ENCODE data around the gene ABCC4. TPM values are rescaled to one million over a fixed set of nuclear protein-coding genes. Genes with fewer than 3 reads are reported as not detected.

Gene ABCC4
- total RNA-seq, 1 experiment from 2014 or later = 17.0 TPM

- POLR2A ChIA-PET (ENCODE audit: unreplicated experiment) = no interaction called here
- BruUV-seq (replicated peaks) = no TSS peak
- TF ChIP-seq CTCF (conservative IDR thresholded peaks at IDR 0.05) (no peak), EZH2 (IDR thresholded peaks at IDR 0.05; ENCODE audit: low read depth) (no peak)
These were observed 116.9 kb downstream of the ABCC4 start for GRCh38 chr13:95184317-95184716.

GRCh38 chr13:95182570-95183265 lies 118.5 kb downstream of the ABCC4 start:
- Histone ChIP-seq H3F3A (ENCODE audit: insufficient read depth, low read depth) (no peaks in the 10 kb centered on the region), H3K9me3 (ENCODE audit: insufficient read depth, low read depth) (no peaks in the 10 kb centered on the region), H3K9me2 (ENCODE audit: insufficient read depth) (no peaks in the 10 kb centered on the region), H3K4me1 (replicated peaks; ENCODE audit: insufficient read depth) (no peaks in the 10 kb centered on the region), H3K79me2 (ENCODE audit: low read depth) (no peaks in the 10 kb centered on the region), H3K27me3 (ENCODE audit: insufficient read depth, low read depth) (no peaks in the 10 kb centered on the region), H3K36me3 (ENCODE audit: low read depth) (no peaks in the 10 kb centered on the region), H4K20me1 (ENCODE audit: insufficient read depth) (no peaks in the 10 kb centered on the region), H3K27ac (no peak overlapping the region), H3K4me2 (no peak overlapping the region), H3K4me3 (no peak overlapping the region), H2AFZ (no peak overlapping the region)
- no TSS peak for BruUV-seq (replicated peaks)
- POLR2A ChIA-PET (ENCODE audit: unreplicated experiment) = interaction anchor here (0.5 kb wide), 1 partner anchor 91 kb away, joined by 3 read pairs; no protein-coding TSS in a partner anchor
- no peak for DNase-seq
- CTCF ChIA-PET = no interaction called here
- TF ChIP-seq EZH2 (IDR thresholded peaks at IDR 0.05; ENCODE audit: low read depth) = no peak
- no peak for TF ChIP-seq CTCF (conservative IDR thresholded peaks at IDR 0.05)
- intact Hi-C loops (cut with micrococcal nuclease; ENCODE audit: unreplicated experiment) = no loop called here

More at GRCh38 chr13:95184317-95184716, 116.9 kb downstream of the ABCC4 start:
- CTCF ChIA-PET = no interaction called here
- Histone ChIP-seq H3K4me2 (no peak overlapping the region), H3K9me2 (ENCODE audit: insufficient read depth) (no peaks in the 10 kb centered on the region), H2AFZ (no peak overlapping the region), H4K20me1 (ENCODE audit: insufficient read depth) (no peaks in the 10 kb centered on the region), H3K4me3 (no peak overlapping the region), H3K27me3 (ENCODE audit: insufficient read depth, low read depth) (no peaks in the 10 kb centered on the region), H3K36me3 (ENCODE audit: low read depth) (no peaks in the 10 kb centered on the region), H3K79me2 (ENCODE audit: low read depth) (no peaks in the 10 kb centered on the region), H3K4me1 (replicated peaks; ENCODE audit: insufficient read depth) (no peaks in the 10 kb centered on the region), H3F3A (ENCODE audit: insufficient read depth, low read depth) (no peaks in the 10 kb centered on the region), H3K9me3 (ENCODE audit: insufficient read depth, low read depth) (no peaks in the 10 kb centered on the region), H3K27ac (no peak overlapping the region)
- intact Hi-C loops (cut with micrococcal nuclease; ENCODE audit: unreplicated experiment) = no loop called here
- no peak for DNase-seq

GRCh38 chr13:95181586-95181985 lies 119.7 kb downstream of the ABCC4 start:
- no peaks in the 10 kb centered on the region for H3K9me3 ChIP-seq (ENCODE audit: insufficient read depth, low read depth)
- no peak overlapping the region for H2AFZ ChIP-seq
- H3K4me2 ChIP-seq = no peak overlapping the region
- no peaks in the 10 kb centered on the region for H3K36me3 ChIP-seq (ENCODE audit: low read depth)
- H3K4me3 ChIP-seq = no peak overlapping the region
- intact Hi-C loops (cut with micrococcal nuclease; ENCODE audit: unreplicated experiment) = no loop called here
- TF ChIP-seq EZH2 (IDR thresholded peaks at IDR 0.05; ENCODE audit: low read depth) = no peak
- TF ChIP-seq CTCF (conservative IDR thresholded peaks at IDR 0.05) = no peak
- H3K79me2 ChIP-seq (ENCODE audit: low read depth) = no peaks in the 10 kb centered on the region
- no peaks in the 10 kb centered on the region for H3F3A ChIP-seq (ENCODE audit: insufficient read depth, low read depth)
- H3K4me1 ChIP-seq (replicated peaks; ENCODE audit: insufficient read depth) = no peaks in the 10 kb centered on the region
- no peak for DNase-seq
- no TSS peak for BruUV-seq (replicated peaks)
- H4K20me1 ChIP-seq (ENCODE audit: insufficient read depth) = no peaks in the 10 kb centered on the region
- no peaks in the 10 kb centered on the region for H3K27me3 ChIP-seq (ENCODE audit: insufficient read depth, low read depth)
- POLR2A ChIA-PET (ENCODE audit: unreplicated experiment) = no interaction called here
- no peak overlapping the region for H3K27ac ChIP-seq
- CTCF ChIA-PET = interaction anchor here (0.5 kb wide), 1 partner anchor 218 kb away, joined by 8 read pairs; no protein-coding TSS in a partner anchor
- H3K9me2 ChIP-seq (ENCODE audit: insufficient read depth) = no peaks in the 10 kb centered on the region

Measured in PC-9 (cell line).